Measurements from ENCODE around the gene POMT2.
"Not testable (repeated sequence)": the region's sequence is repeated elsewhere in the genome, so short reads cannot be mapped to it uniquely, and the experiment has no call there.

Gene POMT2

GRCh38 chr14:77301103-77301502 lies 19.6 kb downstream of the POMT2 start:
- DNase-seq: peak in 3 of 5 donors; percentile 10 to 53 (median 37)

GRCh38 chr14:77299771-77300170 lies 20.9 kb downstream of the POMT2 start:
- DNase-seq: no peak

- no peak for DNase-seq
Measured at GRCh38 chr14:77296906-77297305, 23.8 kb downstream of the POMT2 start.

GRCh38 chr14:77296155-77296554 lies 24.5 kb downstream of the POMT2 start:
- DNase-seq: no peak

- no peak for DNase-seq
Measured at GRCh38 chr14:77290705-77291104, 30.0 kb downstream of the POMT2 start.

- no peak for DNase-seq
Measured at GRCh38 chr14:77286576-77286975, 34.1 kb downstream of the POMT2 start.

GRCh38 chr14:77284466-77284865 lies 36.2 kb downstream of the POMT2 start:
- no peak for DNase-seq

- no peak for DNase-seq
Measured at GRCh38 chr14:77284066-77284465, 36.6 kb downstream of the POMT2 start.

- DNase-seq: no peak
Measured at GRCh38 chr14:77281852-77282410, 38.8 kb downstream of the POMT2 start.

GRCh38 chr14:77280921-77281320 lies 39.8 kb downstream of the POMT2 start:
- not testable (repeated sequence) for DNase-seq

- DNase-seq: no peak
Measured at GRCh38 chr14:77279719-77280118, 41.0 kb downstream of the POMT2 start.

GRCh38 chr14:77278461-77279230 lies 42.0 kb downstream of the POMT2 start:
- DNase-seq: no peak

- no peak for DNase-seq
Measured at GRCh38 chr14:77276959-77277358, 43.7 kb downstream of the POMT2 start.

GRCh38 chr14:77276295-77276935 lies 44.3 kb downstream of the POMT2 start:
- DNase-seq: no peak

- DNase-seq: no peak
Measured at GRCh38 chr14:77275601-77276017, 45.1 kb downstream of the POMT2 start.

- no peak for DNase-seq
Measured at GRCh38 chr14:77275041-77275580, 45.6 kb downstream of the POMT2 start.

- DNase-seq: no peak
Measured at GRCh38 chr14:77273796-77274195, 46.9 kb downstream of the POMT2 start.

- DNase-seq: no peak
Measured at GRCh38 chr14:77272261-77272660, 48.4 kb downstream of the POMT2 start.

- no peak for DNase-seq
Measured at GRCh38 chr14:77271113-77271710, 49.5 kb downstream of the POMT2 start, which contains the start of gene NGB. Gene NGB, minus strand, starts transcription at chr14:77271206. Its CDS starts 269 bp downstream, at chr14:77270937.

GRCh38 chr14:77270361-77271112 lies 50.1 kb downstream of the POMT2 start:
- no peak for DNase-seq

- no peak for DNase-seq
Measured at GRCh38 chr14:77268989-77269600, 51.6 kb downstream of the POMT2 start.

Measured in T-helper 1 cell (primary cell).